Cardiac muscle cell (in vitro differentiated cells and primary cell): ENCODE measurements around the gene HECW1. TPM values are rescaled to one million over a fixed set of nuclear protein-coding genes. Genes with fewer than 3 reads are reported as not detected.
"Not testable (repeated sequence)": the region's sequence is repeated elsewhere in the genome, so short reads cannot be mapped to it uniquely, and the experiment has no call there.

Experiments used
- DNase-seq, 2 donors: peaks; one replicate each; pipeline versions ENCODE4 v3.0.0 to v3.0.0-alpha.2; 2010 to 2017; ENCODE audit warnings: low read depth in 1 of 2, low spot score in 1 of 2
- H3K27ac ChIP-seq: fragments of 200-600 bp; sonication (generic); 2 replicates; pipeline ENCODE4 v1.5.1; 2016
- H3K27me3 ChIP-seq: fragments of 200-600 bp; sonication (generic); 2 replicates; pipeline ENCODE4 v1.6.0; 2016; ENCODE audit warnings: control low read depth
- H3K36me3 ChIP-seq: fragments of 200-600 bp; sonication (generic); 2 replicates; pipeline ENCODE4 v1.5.1; 2016; ENCODE audit warnings: control low read depth
- H3K4me1 ChIP-seq: fragments of 200-600 bp; sonication (generic); 2 replicates; pipeline ENCODE4 v1.8.1; 2017; ENCODE audit warnings: low read depth, mild to moderate bottlenecking, mixed run types
- H3K4me3 ChIP-seq: fragments of 200-600 bp; sonication (generic); 2 replicates; pipeline ENCODE4 v1.5.1; 2016; ENCODE audit warnings: mild to moderate bottlenecking
- H3K9me3 ChIP-seq: fragments of 200-600 bp; sonication (generic); 2 replicates; pipeline ENCODE4 v1.5.1; 2017; ENCODE audit warnings: low read depth, mild to moderate bottlenecking, control low read depth
- polyA plus RNA-seq: library from polyadenylated mRNA; unstranded; fragments of >200 nt; fragmentation: Nextera tagmentation; extraction: Ambion mirVana; gene quantifications from 2 replicates; pipeline ENCODE4 v1.2.1, GENCODE V29; 2016
- total RNA-seq: library from RNA; depleted of rRNA; stranded (reverse); fragments of >200 nt; gene quantifications from 2 replicates; pipeline ENCODE4 v1.2.3, GENCODE V29; 2016
- TF ChIP-seq, protein P1 (sequence below): IDR thresholded peaks from 2 replicates; pipeline ENCODE4 v1.5.1; 2012; ENCODE audit warnings: low read depth, mild to moderate bottlenecking, low read length

Gene HECW1
- total and polyA plus RNA-seq, 2 experiments from 2014 or later = 0.06 to 0.13 TPM

GRCh38 chr7:43481902-43482678 is 369.6 kb downstream of the HECW1 start:
- Histone ChIP-seq H3K4me3 (no peak overlapping the region), H3K4me1 (peaks cover 26% of the 10 kb centered on the region), H3K27ac (peak overlapping the region; percentile 32), H3K27me3 (no peaks in the 10 kb centered on the region), H3K9me3 (no peaks in the 10 kb centered on the region), H3K36me3 (no peaks in the 10 kb centered on the region)
- TF ChIP-seq, protein P1, sequence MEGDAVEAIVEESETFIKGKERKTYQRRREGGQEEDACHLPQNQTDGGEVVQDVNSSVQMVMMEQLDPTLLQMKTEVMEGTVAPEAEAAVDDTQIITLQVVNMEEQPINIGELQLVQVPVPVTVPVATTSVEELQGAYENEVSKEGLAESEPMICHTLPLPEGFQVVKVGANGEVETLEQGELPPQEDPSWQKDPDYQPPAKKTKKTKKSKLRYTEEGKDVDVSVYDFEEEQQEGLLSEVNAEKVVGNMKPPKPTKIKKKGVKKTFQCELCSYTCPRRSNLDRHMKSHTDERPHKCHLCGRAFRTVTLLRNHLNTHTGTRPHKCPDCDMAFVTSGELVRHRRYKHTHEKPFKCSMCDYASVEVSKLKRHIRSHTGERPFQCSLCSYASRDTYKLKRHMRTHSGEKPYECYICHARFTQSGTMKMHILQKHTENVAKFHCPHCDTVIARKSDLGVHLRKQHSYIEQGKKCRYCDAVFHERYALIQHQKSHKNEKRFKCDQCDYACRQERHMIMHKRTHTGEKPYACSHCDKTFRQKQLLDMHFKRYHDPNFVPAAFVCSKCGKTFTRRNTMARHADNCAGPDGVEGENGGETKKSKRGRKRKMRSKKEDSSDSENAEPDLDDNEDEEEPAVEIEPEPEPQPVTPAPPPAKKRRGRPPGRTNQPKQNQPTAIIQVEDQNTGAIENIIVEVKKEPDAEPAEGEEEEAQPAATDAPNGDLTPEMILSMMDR = no peak
- peak in 1 of 2 donors; percentile 26 for DNase-seq

- TF ChIP-seq, protein P1 = no peak
- H3K27ac ChIP-seq = no peak overlapping the region
- no peak overlapping the region for H3K4me3 ChIP-seq
- H3K36me3 ChIP-seq = no peaks in the 10 kb centered on the region
- H3K4me1 ChIP-seq = peaks cover 32% of the 10 kb centered on the region
- no peak for DNase-seq
- no peaks in the 10 kb centered on the region for H3K9me3 ChIP-seq
- no peaks in the 10 kb centered on the region for H3K27me3 ChIP-seq
Observed at GRCh38 chr7:43482679-43483252, 370.3 kb downstream of the HECW1 start.

- peak in 1 of 2 donors; percentile 53 for DNase-seq
- Histone ChIP-seq H3K4me1 (peaks cover 43% of the 10 kb centered on the region), H3K27me3 (no peaks in the 10 kb centered on the region), H3K9me3 (no peaks in the 10 kb centered on the region), H3K4me3 (no peak overlapping the region), H3K36me3 (no peaks in the 10 kb centered on the region), H3K27ac (peak overlapping the region; percentile 87)
- TF ChIP-seq, protein P1 = no peak
Observed at GRCh38 chr7:43484678-43485395, 372.4 kb downstream of the HECW1 start.

- Histone ChIP-seq H3K9me3 (no peaks in the 10 kb centered on the region), H3K4me3 (no peak overlapping the region), H3K36me3 (no peaks in the 10 kb centered on the region), H3K4me1 (peaks cover 43% of the 10 kb centered on the region), H3K27ac (peak overlapping the region; percentile 87), H3K27me3 (no peaks in the 10 kb centered on the region)
- TF ChIP-seq, protein P1 = no peak
- DNase-seq = no peak
Observed at GRCh38 chr7:43485580-43485979, 373.1 kb downstream of the HECW1 start.

DNA sequence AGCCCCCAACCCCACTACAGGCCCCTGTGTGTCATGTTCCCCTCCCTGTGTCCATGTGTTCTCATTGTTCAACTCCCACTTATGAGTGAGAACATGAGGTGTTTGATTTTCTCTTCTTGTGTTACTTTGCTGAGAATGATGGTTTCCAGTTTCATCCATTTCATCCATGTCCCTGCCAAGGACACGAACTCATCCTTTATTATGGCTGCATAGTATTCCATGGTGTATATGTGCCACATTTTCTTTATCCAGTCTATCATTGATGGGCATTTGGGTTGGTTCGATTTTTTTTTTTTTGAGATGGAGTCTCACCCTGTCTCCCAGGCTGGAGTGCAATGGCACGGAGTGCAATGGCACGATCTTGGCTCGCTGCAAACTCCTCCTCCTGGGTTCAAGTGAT is 373.6 kb downstream of the HECW1 start:
- not testable (repeated sequence) for H3K9me3 ChIP-seq, H3K36me3 ChIP-seq, DNase-seq, H3K27me3 ChIP-seq, H3K4me3 ChIP-seq
- H3K4me1 ChIP-seq = peaks cover 43% of the 10 kb centered on the region
- peak overlapping the region; percentile 87 for H3K27ac ChIP-seq
